ENCODE results near the gene UTS2.

Gene UTS2

GRCh38 chr1:7852804-7853683 lies at the start of gene UTS2:
TSS of gene UTS2 (minus strand) at chr1:7853065. CDS start at chr1:7853003, 62 bp downstream.
- no peak for TF ChIP-seq CTCF (IDR thresholded peaks at IDR 0.05; ENCODE audit: insufficient read depth, low read depth, low read length, missing control alignments)
- DNase-seq (ENCODE audit: low read depth) = no peak
- no peak within 1 kb of the TSS for H3K4me3 ChIP-seq (ENCODE audit: low read depth, low read length)

- DNase-seq (ENCODE audit: low read depth) = no peak
- no peak overlapping the region for H3K4me3 ChIP-seq (ENCODE audit: low read depth, low read length)
- TF ChIP-seq CTCF (IDR thresholded peaks at IDR 0.05; ENCODE audit: insufficient read depth, low read depth, low read length, missing control alignments) = no peak
Observed at GRCh38 chr1:7899741-7900140, 46.9 kb upstream of the UTS2 start.

- no peak for DNase-seq (ENCODE audit: low read depth)
- TF ChIP-seq CTCF (IDR thresholded peaks at IDR 0.05; ENCODE audit: insufficient read depth, low read depth, low read length, missing control alignments) = no peak
- H3K4me3 ChIP-seq (ENCODE audit: low read depth, low read length) = no peak overlapping the region
Observed at GRCh38 chr1:7898962-7899361, 46.1 kb upstream of the UTS2 start.

GRCh38 chr1:7896994-7897393 lies 44.1 kb upstream of the UTS2 start:
- no peak for DNase-seq (ENCODE audit: low read depth)
- H3K4me3 ChIP-seq (ENCODE audit: low read depth, low read length) = no peak overlapping the region
- no peak for TF ChIP-seq CTCF (IDR thresholded peaks at IDR 0.05; ENCODE audit: insufficient read depth, low read depth, low read length, missing control alignments)

GRCh38 chr1:7893529-7894180 lies 40.8 kb upstream of the UTS2 start:
- no peak for DNase-seq (ENCODE audit: low read depth)
- no peak overlapping the region for H3K4me3 ChIP-seq (ENCODE audit: low read depth, low read length)
- no peak for TF ChIP-seq CTCF (IDR thresholded peaks at IDR 0.05; ENCODE audit: insufficient read depth, low read depth, low read length, missing control alignments)

- no peak for DNase-seq (ENCODE audit: low read depth)
- TF ChIP-seq CTCF (IDR thresholded peaks at IDR 0.05; ENCODE audit: insufficient read depth, low read depth, low read length, missing control alignments) = no peak
- no peak overlapping the region for H3K4me3 ChIP-seq (ENCODE audit: low read depth, low read length)
Observed at GRCh38 chr1:7891804-7892203, 38.9 kb upstream of the UTS2 start.
